ENCODE data around the gene LGSN.
"Not testable (repeated sequence)": the region's sequence is repeated elsewhere in the genome, so short reads cannot be mapped to it uniquely, and the experiment has no call there.

Gene LGSN, protein sequence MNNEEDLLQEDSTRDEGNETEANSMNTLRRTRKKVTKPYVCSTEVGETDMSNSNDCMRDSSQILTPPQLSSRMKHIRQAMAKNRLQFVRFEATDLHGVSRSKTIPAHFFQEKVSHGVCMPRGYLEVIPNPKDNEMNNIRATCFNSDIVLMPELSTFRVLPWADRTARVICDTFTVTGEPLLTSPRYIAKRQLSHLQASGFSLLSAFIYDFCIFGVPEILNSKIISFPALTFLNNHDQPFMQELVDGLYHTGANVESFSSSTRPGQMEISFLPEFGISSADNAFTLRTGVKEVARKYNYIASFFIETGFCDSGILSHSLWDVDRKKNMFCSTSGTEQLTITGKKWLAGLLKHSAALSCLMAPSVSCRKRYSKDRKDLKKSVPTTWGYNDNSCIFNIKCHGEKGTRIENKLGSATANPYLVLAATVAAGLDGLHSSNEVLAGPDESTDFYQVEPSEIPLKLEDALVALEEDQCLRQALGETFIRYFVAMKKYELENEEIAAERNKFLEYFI

DNA sequence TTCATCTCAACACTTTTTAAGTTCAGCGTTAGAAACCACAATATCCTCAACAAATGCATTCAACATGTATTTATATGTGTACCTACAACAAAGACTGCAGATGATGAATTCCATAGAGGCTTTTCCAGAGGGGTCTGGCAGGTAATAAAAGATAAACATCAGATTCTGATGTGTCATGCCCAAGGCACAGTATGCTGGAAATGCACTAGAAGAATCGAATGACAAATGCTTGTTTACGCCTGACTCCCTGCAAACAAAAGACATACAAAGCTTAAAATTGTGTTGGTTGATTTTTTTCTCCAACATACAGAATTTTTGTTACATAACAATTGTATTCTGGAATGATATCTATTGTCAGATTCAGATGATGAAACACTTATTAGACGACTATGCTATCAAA is at the start of gene LGSN:
Gene LGSN (minus strand): TSS at position 45 of the 400 bp plus-strand sequence. CDS start 40 bp downstream, at position 5.
- DNase-seq = no peak

DNA sequence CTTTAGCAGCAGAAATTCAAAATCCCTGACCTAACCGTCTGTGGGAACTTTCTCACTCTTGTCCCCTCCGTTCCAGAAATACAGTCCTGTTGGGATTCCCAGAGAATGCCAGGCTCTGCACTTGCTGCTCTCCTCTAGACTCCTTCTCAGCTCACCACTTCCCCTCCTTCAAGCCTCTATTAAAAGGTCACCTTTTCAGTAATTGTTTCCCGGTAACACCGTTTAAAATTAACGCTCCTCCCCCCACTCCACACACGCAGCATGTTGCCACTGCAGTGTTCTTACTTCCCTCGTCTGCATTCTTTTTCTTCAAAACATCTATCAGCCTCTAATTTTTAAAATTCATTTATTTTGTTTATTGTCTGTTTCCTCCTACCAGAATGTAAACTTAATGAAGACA is 48.6 kb upstream of the LGSN start:
- no peak for DNase-seq

DNA sequence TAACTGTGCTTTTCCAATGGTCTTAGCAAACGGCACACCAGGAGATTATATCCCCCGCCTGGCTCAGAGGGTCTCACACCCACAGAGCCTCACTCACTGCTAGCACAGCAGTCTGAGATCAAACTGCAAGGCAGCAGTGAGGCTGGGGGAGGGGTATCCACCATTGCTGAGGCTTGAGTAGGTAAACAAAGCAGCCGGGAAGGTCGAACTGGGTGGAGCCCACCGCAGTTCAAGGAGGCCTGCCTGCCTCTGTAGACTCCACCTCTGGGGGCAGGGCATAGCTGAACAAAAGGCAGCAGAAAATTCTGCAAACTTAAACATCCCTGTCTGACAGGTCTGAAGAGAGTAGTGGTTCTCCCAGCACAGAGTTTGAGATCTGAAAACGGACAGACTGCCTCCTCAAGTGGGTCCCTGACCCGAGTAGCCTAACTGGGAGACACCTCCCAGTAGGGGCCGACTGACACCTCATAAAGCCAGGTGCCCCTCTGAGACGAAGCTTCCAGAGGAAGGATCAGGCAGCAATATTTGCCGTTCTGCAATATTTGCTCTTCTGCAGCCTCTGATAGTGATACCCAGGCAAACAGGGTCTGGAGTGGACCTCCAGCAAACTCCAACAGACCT is 42.8 kb upstream of the LGSN start:
- DNase-seq = not testable (repeated sequence)

DNA sequence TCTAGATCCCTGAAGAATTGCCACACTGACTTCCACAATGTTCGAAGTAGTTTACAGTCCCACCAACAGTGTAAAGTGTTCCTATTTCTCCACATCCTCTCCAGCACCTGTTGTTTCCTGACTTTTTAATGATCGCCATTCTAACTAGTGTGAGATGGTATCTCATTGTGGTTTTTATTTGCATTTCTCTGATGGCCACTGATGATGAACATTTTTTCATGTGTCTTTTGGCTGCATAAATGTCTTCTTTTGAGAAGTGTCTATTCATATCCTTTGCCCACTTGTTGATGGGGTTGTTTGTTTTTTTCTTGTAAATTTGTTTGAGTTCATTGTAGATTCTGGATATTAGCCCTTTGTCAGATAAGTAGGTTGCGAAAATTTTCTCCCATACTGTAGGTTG is 37.6 kb upstream of the LGSN start:
- not testable (repeated sequence) for DNase-seq

DNA sequence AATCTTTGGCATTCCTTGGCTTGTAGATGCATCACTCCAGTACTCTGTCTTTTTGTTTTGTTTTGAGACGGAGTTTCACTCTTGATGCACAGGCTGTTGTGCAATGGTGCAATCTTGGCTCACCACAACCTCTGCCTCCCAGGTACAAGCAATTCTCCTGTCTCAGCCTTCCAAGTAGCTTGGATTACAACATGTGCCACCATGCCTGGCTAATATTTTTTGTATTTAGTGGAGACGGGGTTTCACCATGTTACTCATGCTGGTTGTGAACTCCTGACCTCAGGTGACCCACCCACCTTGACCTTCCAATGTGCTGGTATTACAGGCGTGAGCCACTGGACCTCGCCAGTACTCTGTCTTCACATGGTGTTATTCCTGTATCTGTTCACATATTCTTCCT is 35.8 kb upstream of the LGSN start:
- DNase-seq = no peak

DNA sequence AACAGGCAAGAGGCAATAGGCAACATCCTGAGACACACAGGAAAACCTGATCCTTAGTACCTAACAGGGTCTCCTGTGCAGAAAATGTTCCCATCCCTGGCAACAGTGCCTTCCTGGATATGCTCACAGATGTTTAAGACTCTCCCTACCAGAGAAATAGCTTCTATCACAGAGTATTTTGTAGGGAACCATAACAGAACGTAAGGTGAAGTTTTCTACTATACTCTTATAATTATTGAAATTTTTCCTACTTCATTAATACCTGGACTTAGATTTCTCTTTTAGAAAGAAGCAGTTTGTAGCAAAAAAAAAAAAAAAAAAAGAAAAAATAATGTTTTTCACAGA is 33.5 kb upstream of the LGSN start:
- DNase-seq = no peak

DNA sequence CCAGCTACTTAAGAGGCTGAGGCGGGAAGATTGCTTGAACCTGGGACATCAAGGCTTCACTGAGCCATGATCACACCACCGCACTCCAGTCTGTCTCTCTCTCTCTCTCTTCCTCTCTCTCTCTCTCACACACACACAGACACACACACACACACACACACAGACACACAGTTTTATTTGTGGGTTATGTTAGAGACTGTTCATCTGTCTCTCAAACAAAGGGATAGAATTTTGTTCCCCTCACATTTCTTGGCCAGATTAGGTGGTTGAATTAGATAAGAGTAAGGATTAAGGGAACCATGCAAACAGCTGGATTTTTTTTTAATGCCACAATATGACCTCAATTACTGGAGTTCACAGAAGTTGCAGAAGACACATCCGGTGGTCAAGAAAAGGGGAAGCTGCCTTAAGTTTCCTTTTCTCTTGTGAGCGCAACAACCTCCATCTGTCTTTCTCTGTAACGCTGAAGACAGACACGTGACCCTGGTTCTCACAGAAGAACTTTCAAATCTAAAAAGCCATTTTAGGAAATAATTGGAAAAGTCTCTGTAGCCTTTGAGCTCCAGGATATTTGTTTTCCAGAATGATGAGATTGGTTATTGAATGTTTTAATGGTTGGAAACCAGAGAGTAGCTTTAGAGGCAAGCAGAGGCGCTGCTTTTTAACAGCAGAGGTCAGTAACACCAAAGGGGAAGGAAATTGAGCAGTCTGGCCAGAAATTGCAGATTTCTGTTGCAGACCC is 32.9 kb upstream of the LGSN start:
- no peak for DNase-seq

DNA sequence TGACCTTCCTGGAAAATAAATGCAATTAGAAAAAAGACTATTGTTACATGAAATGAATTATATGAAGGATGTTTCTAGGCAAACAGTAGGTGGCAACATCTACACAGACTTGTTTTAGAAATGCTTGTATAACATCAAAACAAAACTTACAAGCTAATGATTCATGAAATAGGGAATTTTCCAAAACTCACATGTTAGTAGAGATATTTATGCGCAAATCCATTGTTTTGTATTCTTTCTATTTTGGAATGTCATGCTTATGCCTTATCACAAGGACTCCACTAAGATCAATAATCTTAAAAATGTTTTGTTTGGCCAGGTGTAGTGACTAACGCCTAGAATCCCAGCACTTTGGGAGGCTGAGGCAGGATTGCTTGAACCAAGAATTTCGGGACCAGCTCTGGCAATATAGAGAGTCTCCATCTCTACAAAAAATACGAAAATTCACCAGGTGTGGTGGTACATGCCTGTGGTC is 32.3 kb upstream of the LGSN start:
- DNase-seq = no peak

DNA sequence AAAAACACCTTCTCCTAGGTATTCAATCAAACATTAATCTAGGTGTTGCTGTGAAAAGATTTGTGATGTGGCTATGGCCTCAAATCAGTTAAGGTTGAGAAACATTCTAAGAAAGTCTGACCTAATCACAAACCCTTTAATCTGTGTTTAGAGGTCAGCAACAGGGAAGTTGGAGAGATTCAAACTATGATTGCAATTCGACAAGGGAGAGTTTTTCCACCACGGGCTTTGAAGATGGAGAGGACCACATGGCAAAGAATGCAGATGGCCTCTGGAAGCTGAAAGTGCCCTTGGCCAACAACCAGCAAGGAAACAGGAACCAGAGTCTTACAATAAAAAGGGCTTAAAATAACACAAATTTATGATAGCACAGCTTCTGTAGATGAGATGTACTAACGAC is 29.6 kb upstream of the LGSN start:
- DNase-seq = no peak

DNA sequence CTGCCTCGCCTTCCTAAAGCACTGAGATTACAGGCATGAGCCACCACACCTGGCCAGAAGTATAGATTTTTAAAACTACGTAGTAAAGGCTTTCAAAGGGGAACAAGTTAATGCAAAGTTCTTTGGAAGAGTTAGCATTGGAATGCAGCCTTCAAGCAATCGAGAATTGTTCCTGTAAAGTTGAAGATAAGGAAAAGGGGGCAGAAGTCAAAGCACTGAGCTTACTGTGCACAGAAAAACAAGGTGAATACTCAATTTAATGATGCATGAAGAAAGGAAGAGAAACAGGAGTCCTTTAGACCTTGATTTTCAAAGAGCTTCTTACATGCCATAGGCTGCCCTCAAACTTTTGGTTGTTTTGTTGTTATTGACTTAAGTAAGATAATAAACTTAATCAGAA is 29.1 kb upstream of the LGSN start:
- DNase-seq = no peak

DNA sequence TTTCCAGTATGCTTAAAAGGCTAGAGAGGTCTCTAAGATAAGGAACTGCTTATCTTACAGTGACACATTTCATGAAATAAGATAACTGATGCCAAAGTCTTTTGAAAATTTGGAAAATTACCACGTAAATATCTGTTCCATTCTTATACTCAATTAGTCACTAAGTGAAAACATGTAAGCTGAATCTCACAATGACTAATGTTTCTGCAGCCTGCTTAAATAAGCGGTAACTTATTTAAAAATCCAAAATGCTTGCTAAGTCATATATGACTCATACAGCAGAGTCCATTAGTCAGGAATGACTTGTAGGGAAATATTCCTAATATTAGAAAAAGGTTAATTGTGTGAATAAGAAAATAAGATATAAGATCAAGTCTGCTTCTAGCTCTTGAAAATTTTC is 27.8 kb upstream of the LGSN start:
- DNase-seq = no peak

DNA sequence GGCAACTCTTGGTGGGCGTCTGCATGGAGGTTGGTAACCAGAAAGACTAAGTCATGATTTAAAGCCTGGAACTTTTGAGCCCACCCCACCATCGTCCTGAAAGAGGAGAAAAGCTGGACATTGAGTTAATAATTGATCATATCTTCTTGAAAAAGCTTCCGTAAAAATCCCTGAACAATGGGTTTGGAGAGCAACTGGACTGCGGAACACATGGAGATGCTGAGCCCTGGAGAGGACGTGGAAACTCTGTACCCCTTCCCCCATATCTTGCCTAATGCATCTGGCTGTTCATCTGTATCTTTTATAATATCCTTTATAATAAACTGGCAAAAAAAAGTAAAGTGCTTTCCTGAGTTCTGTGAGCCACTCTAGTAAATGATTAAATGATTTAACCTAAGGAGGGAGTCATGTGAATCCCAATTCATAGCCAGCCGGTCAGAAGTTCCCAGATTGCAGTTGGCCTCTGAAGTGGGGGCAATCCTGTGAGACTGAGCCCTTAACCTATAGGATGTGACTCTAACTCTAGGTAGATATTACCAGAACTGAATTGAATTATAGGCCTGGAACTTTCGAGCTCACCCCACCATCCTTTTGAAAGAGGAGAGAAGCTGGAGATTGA is 26.5 kb upstream of the LGSN start:
- no peak for DNase-seq

DNA sequence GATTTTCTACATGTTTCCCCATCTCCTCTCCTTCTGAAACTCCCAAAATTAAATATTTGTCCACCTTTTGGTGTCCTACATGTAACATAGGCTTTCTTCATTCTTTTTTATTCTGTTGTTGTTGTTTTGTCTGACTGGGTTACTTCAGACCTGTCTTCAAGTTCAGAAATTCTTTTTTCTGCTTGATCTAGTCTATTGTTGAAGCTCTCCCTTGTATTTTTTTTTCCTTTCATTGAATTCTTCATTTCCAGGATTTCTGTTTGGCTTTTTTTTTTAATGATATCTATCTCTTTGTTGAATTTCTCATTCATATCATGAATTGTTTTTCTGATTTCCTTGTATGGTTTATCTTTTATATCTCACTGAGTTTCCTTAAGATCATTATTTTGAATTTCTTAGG is 20.6 kb upstream of the LGSN start:
- DNase-seq = no peak

DNA sequence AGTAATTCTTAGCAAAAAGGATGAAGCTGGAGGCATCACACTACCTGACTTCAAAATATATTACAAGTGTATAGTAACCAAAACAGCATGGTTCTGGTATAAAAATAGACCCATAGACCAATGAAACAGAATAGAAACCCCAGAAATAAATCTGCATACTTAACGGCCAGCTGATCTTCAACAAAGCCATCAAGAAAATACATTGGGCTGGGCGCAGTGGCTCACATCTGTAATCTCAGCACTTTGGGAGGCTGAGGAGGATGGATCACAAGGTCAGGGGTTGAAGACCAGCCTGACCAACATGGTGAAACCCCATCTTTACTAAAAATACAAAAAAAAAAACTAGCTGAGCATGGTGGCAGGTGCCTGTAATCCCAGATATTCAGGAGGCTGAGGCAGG is 14.9 kb upstream of the LGSN start:
- DNase-seq = not testable (repeated sequence)

DNA sequence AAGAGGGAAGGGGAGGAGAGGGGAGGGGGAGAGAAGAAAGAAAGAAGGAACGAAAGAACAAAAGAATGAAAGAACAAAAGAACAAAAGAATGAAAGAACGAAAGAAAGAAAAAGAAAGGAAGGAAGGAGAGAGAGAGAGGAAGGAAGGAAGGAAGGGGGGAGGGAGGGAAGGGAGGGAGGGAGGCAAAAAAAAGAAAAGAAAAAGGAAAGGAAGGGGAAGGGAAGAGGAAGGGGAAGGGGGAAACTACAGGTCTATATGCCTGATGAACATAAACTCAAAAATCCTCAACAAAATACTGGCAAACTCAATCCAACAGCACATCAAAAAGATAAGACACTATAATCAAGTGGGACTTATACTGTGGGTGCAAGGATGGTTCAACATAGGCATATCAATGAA is 13.7 kb upstream of the LGSN start:
- no peak for DNase-seq

DNA sequence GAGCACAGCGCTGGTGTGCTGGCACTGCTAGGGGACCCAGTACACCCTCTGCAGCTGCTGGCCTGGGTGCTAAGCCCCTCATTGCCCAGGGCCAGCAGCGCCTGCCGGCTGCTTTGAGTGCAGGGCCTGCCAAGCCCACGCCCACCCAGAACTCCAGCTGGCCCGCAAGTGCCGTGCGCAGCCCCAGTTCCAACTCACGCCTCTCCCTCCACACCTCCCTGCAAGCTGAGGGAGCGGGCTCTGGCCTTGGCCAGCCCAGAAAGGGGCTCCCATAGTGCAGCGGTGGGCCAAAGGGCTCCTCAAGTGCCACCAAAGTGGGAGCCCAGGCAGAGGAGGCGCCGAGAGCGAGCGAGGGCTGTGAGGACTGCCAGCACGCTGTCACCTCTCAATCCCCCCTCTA is 6.8 kb upstream of the LGSN start:
- not testable (repeated sequence) for DNase-seq

DNA sequence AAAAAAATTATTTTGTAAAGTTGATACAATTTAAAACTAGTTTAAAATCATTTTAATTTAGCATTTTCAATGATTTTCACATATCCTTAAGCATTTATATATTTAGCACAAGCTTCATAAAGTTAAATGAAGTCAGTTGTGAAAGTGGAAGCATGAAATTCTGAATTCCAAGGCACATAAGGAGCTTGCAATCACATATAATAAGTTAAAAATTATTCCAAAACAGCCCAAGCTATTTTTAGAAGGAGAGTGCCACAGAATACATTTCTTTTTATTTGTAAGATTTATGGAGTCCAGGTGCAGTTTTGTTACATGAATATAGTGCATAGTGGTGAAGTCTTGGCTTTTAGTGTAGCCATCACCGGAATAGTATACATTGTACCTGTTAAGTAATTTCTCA is 3.2 kb upstream of the LGSN start:
- DNase-seq = no peak

DNA sequence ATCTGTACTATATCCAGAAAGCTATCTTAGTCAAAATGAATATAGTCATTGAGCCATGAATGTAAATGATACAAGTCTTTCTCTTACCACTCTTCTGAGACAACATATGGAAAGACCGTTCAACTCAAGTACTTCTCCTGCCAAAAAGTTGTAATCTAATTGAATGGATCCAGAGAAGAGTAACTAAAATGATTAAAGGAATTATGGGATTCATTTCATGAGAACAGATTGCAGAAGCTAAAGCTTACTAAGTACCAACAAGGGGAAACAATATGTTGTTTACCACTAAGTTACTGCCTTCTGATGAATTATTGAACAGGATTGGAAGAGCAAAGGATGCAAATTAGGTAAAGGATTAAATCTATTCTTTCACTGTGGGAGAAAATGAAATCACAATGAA is 2.0 kb upstream of the LGSN start:
- DNase-seq = no peak

DNA sequence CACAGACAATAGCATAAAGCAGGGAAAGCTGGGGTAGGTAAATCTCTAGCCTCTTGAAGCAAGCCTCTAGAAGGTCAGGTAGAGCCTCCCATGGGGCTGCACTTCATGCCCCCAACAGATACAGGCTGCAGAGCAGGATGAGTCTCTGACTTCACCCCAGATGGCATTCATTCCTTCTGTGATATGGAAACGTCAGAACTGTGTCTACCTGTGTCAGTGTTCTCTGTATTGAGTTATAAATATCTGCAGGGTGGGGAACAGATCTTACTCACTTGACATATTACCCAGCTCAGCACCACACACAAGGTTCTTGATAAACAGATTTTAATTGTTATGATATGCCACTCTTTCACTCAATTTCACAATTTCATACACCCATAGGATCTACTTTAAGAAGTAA is 2.1 kb downstream of the LGSN start:
- DNase-seq = no peak

DNA sequence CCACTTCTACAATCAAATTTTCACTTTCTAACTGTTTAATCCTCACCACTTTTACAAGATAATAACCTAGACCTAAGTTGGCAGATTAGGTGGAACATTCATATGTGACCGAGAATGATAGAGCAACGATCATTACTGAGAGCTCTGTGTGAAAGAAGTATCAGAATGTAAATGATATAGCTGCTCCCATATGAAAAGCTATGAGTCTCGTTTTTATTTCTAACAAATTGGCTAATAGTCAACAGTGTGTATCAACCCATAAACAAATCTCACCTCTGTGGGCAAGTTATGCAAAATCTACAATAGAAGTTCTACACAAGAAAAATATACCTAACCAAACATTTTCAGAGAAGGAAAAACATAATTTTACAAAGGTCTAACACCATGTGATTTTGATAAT is 3.7 kb downstream of the LGSN start:
- DNase-seq = no peak

DNA sequence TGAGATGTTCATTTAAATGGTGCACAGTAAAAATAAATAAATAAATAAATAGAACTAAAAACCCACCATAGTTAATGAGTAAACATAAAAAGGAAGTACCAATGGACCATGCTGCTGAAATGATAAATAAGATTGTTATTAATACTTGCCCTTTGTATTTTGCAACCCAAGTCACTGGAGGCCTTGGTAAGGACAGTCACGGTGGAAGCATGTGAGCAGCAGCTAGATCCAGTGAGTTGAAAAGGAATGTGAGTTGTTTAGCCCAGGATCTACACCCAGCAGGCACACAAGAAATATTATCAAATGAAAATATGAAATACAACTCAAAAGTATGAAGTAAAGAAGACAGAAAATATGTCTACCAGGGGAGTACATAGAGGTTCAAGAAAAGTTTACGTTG is 6.7 kb downstream of the LGSN start:
- no peak for DNase-seq

DNA sequence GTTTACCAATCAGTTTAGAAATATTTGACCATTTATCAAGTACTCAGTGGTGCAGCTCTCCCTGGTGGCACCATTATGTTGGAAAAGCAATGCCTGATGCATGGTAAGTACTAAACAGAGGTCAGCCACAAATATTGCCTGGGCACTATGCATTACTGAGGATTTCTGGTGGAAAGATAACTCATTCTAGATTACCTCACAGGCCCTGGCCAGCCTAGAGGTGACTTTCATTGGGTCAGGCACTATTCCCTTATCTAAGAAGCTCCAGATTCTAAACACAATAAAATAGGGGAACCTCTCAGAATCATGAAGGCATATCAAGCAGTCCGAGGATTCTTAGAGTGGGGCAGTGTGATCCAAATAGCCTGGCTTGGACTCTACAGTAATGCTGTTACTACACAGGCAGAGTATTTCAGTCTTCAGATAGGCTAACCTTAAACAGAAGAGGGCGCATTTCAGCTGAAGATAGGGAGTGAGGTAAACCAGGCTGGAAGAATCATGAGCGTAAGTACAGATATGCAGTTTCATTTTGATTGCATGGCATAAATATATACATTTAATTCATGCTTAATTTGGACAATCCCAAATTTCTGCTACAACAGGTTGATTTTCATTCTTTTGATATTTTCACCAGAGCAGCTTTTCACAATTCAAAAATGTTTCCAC is 12.1 kb downstream of the LGSN start:
- no peak for DNase-seq

DNA sequence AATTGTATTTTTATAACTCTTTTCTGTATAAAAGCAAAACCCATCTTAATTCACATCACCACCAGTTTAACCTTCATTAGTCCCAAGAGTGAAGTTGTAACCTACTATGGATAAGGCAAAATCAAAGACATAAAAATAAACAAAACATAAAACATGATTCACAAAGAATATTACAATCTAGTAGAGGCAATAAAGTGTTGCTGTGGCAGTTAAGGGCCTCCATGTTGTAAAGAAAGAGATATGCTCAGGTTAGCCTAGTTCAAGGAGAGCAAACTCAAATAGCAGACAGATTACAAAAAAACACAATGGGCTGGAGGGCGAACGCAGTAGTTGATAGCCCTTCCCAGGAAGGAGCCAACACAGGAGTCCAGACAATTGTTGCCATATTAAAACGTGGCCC is 13.4 kb downstream of the LGSN start:
- no peak for DNase-seq
